Skeletal muscle satellite cell (primary cell): Measurements from ENCODE around the gene UST. TPM values are rescaled to one million over a fixed set of nuclear protein-coding genes. Genes with fewer than 3 reads are reported as not detected.

Source experiments
- H3K27me3 ChIP-seq: 2 replicates; pipeline ENCODE4 v1.7.0; 2013; ENCODE audit warnings: low read length; ENCODE audit not compliant: control insufficient read depth, insufficient read depth
- H3K36me3 ChIP-seq: 2 replicates; pipeline ENCODE4 v1.7.0; 2013; ENCODE audit warnings: mild to moderate bottlenecking, control low read depth, low read length; ENCODE audit not compliant: insufficient read depth
- H3K4me1 ChIP-seq: 2 replicates; pipeline ENCODE4 v1.7.0; 2013; ENCODE audit warnings: low read length; ENCODE audit not compliant: control insufficient read depth, insufficient read depth
- H3K4me2 ChIP-seq: 2 replicates; pipeline ENCODE4 v1.7.0; 2013; ENCODE audit warnings: mild to moderate bottlenecking, low read length
- H3K4me3 ChIP-seq: 2 replicates; pipeline ENCODE4 v1.7.0; 2013; ENCODE audit warnings: low read length
- H3K9ac ChIP-seq: 2 replicates; pipeline ENCODE4 v1.7.0; 2013; ENCODE audit warnings: mild to moderate bottlenecking, low read depth, low read length, moderate library complexity
- H3K9me3 ChIP-seq: replicated peaks from 2 replicates; pipeline ENCODE4 v1.7.0; 2013; ENCODE audit warnings: mild to moderate bottlenecking, control low read depth, low read length
- total RNA-seq: library from RNA; depleted of rRNA; stranded (reverse); fragments of >200 nt; gene quantifications from 2 replicates; pipeline ENCODE4 v1.2.3, GENCODE V29; 2012; rRNA removed

Gene UST
- 17.3 and 21.8 TPM in 2 replicates for total RNA-seq

GRCh38 chr6:148746363-148747144 lies at the start of gene UST:
Gene UST (plus strand): TSS chr6:148747030. CDS start chr6:148747431, 401 bp downstream.
- Histone ChIP-seq H3K4me3 (peak within 1 kb of the TSS; percentile 94), H3K27me3 (no peaks in the 10 kb centered on the region), H3K4me1 (peaks cover 6% of the 10 kb centered on the region)

GRCh38 chr6:148697895-148698440 lies 48.9 kb upstream of the UST start:
- no peaks in the 10 kb centered on the region for H3K27me3 ChIP-seq
- no peaks in the 10 kb centered on the region for H3K36me3 ChIP-seq
- no peaks in the 10 kb centered on the region for H3K9me3 ChIP-seq
- peaks cover 10% of the 10 kb centered on the region for H3K4me1 ChIP-seq
- H3K4me3 ChIP-seq: no peak overlapping the region
- H3K9ac ChIP-seq: no peak overlapping the region
- no peak overlapping the region for H3K4me2 ChIP-seq

More at GRCh38 chr6:148746363-148747144, at the start of gene UST:
- H3K36me3 ChIP-seq: no peaks in the 10 kb centered on the region
- peak within 1 kb of the TSS; percentile 85 for H3K4me2 ChIP-seq
- H3K9ac ChIP-seq: peak within 1 kb of the TSS; percentile 70
- H3K9me3 ChIP-seq: no peaks in the 10 kb centered on the region

GRCh38 chr6:148698671-148699180 lies 48.1 kb upstream of the UST start:
- H3K4me1 ChIP-seq: peaks cover 10% of the 10 kb centered on the region
- no peak overlapping the region for H3K4me2 ChIP-seq
- no peaks in the 10 kb centered on the region for H3K9me3 ChIP-seq
- no peaks in the 10 kb centered on the region for H3K36me3 ChIP-seq
- no peak overlapping the region for H3K4me3 ChIP-seq
- H3K27me3 ChIP-seq: no peaks in the 10 kb centered on the region
- no peak overlapping the region for H3K9ac ChIP-seq

- Histone ChIP-seq H3K36me3 (no peaks in the 10 kb centered on the region), H3K27me3 (no peaks in the 10 kb centered on the region), H3K4me2 (peak overlapping the region; percentile 70), H3K4me3 (peak overlapping the region; percentile 52), H3K9me3 (no peaks in the 10 kb centered on the region), H3K9ac (peak overlapping the region; percentile 61), H3K4me1 (peaks cover 10% of the 10 kb centered on the region)
These were observed 46.6 kb upstream of the UST start for GRCh38 chr6:148700047-148700715.

- H3K4me3 ChIP-seq: peak overlapping the region; percentile 52
- peak overlapping the region; percentile 70 for H3K4me2 ChIP-seq
- peaks cover 10% of the 10 kb centered on the region for H3K4me1 ChIP-seq
- H3K27me3 ChIP-seq: no peaks in the 10 kb centered on the region
- no peaks in the 10 kb centered on the region for H3K9me3 ChIP-seq
- peak overlapping the region; percentile 61 for H3K9ac ChIP-seq
- no peaks in the 10 kb centered on the region for H3K36me3 ChIP-seq
These were observed 46.0 kb upstream of the UST start for GRCh38 chr6:148700741-148701311.

GRCh38 chr6:148701375-148701774 lies 45.5 kb upstream of the UST start:
- Histone ChIP-seq H3K4me2 (peak overlapping the region; percentile 70), H3K4me3 (peak overlapping the region; percentile 52), H3K36me3 (no peaks in the 10 kb centered on the region), H3K27me3 (no peaks in the 10 kb centered on the region), H3K9me3 (no peaks in the 10 kb centered on the region), H3K9ac (peak overlapping the region; percentile 61), H3K4me1 (peaks cover 10% of the 10 kb centered on the region)

GRCh38 chr6:148703900-148704299 lies 42.9 kb upstream of the UST start:
- Histone ChIP-seq H3K4me2 (no peak overlapping the region), H3K9ac (no peak overlapping the region), H3K9me3 (no peaks in the 10 kb centered on the region), H3K36me3 (no peaks in the 10 kb centered on the region), H3K4me3 (no peak overlapping the region), H3K27me3 (no peaks in the 10 kb centered on the region), H3K4me1 (peaks cover 10% of the 10 kb centered on the region)

GRCh38 chr6:148704400-148705246 lies 42.2 kb upstream of the UST start:
- Histone ChIP-seq H3K4me3 (no peak overlapping the region), H3K9ac (no peak overlapping the region), H3K4me1 (peaks cover 8% of the 10 kb centered on the region), H3K4me2 (no peak overlapping the region), H3K9me3 (no peaks in the 10 kb centered on the region), H3K27me3 (no peaks in the 10 kb centered on the region), H3K36me3 (no peaks in the 10 kb centered on the region)

GRCh38 chr6:148708707-148709106 lies 38.1 kb upstream of the UST start:
- Histone ChIP-seq H3K27me3 (no peaks in the 10 kb centered on the region), H3K4me1 (peaks cover 2% of the 10 kb centered on the region), H3K36me3 (no peaks in the 10 kb centered on the region), H3K9me3 (no peaks in the 10 kb centered on the region), H3K4me3 (no peak overlapping the region), H3K4me2 (no peak overlapping the region), H3K9ac (no peak overlapping the region)

GRCh38 chr6:148709577-148709976 lies 37.3 kb upstream of the UST start:
- H3K4me1 ChIP-seq: peaks cover 2% of the 10 kb centered on the region
- H3K4me3 ChIP-seq: no peak overlapping the region
- no peak overlapping the region for H3K9ac ChIP-seq
- H3K4me2 ChIP-seq: no peak overlapping the region
- H3K9me3 ChIP-seq: no peaks in the 10 kb centered on the region
- H3K27me3 ChIP-seq: no peaks in the 10 kb centered on the region
- no peaks in the 10 kb centered on the region for H3K36me3 ChIP-seq
